HepG2 (cell line): Measurements from ENCODE around the gene PPP2R5C. TPM values are rescaled to one million over a fixed set of nuclear protein-coding genes. Genes with fewer than 3 reads are reported as not detected.

Experiments used
- BRD4 ChIP-seq: sonication (generic); formaldehyde crosslinking; IDR thresholded peaks from 2 replicates; pipeline ENCODE4 v1.4.0; 2020; ENCODE audit warnings: missing genetic modification reagents
- CBX2 ChIP-seq, 2 experiments: fragments of 200-600 bp in 1 of 2; sonication (generic); formaldehyde crosslinking in 1 of 2; IDR thresholded peaks; 2 replicates each; pipeline versions ENCODE4 v1.7.0 to v1.8.1; 2018 to 2022; ENCODE audit warnings: low read depth in 2 of 2, low read length in 1 of 2, mild to moderate bottlenecking in 1 of 2, missing genetic modification reagents in 1 of 2
- CHD2 ChIP-seq: IDR thresholded peaks from 2 replicates; pipeline ENCODE4 v1.6.1; 2011; ENCODE audit warnings: low read depth, low read length, improper control_type of control experiment
- DNMT1 ChIP-seq: sonication (generic); formaldehyde crosslinking; IDR thresholded peaks from 2 replicates; pipeline ENCODE4 v1.5.1; 2020; ENCODE audit warnings: mild to moderate bottlenecking, missing genetic modification reagents
- ELF4 ChIP-seq: sonication (generic); formaldehyde crosslinking; IDR thresholded peaks from 2 replicates; pipeline ENCODE4 v1.5.0; 2020; ENCODE audit warnings: missing genetic modification reagents, mild to moderate bottlenecking, moderate library complexity, borderline replicate concordance
- GATA4 ChIP-seq: sonication (generic); IDR thresholded peaks from 2 replicates; pipeline ENCODE4 v1.6.1; 2016; ENCODE audit warnings: antibody characterized with exemption, low read depth, borderline replicate concordance
- HNRNPLL ChIP-seq: fragments of 200-400 bp; formaldehyde crosslinking; IDR thresholded peaks from 2 replicates; pipeline ENCODE4 v1.6.1; 2017; ENCODE audit warnings: mild to moderate bottlenecking, low read depth, low read length; ENCODE audit not compliant: poor library complexity, severe bottlenecking
- KLF11 ChIP-seq: IDR thresholded peaks from 2 replicates; pipeline ENCODE4 v1.6.1; 2016; ENCODE audit warnings: missing compliant biosample characterization
- MAFG ChIP-seq: sonication (generic); formaldehyde crosslinking; IDR thresholded peaks from 2 replicates; pipeline ENCODE4 v1.5.1; 2020; ENCODE audit warnings: mild to moderate bottlenecking, missing genetic modification reagents
- PAX8 ChIP-seq: sonication (generic); formaldehyde crosslinking; IDR thresholded peaks from 2 replicates; pipeline ENCODE4 v1.8.0; 2022; ENCODE audit warnings: mild to moderate bottlenecking, missing genetic modification reagents, borderline replicate concordance
- WIZ ChIP-seq: sonication (generic); formaldehyde crosslinking; IDR thresholded peaks from 2 replicates; pipeline ENCODE4 v1.5.1; 2020; ENCODE audit warnings: mild to moderate bottlenecking, missing genetic modification reagents
- ZFP36 ChIP-seq: fragments of 150-350 bp; IDR thresholded peaks from 2 replicates; pipeline ENCODE4 v1.6.1; 2018; ENCODE audit warnings: borderline replicate concordance, low read length, low read depth; ENCODE audit not compliant: partially characterized antibody
- ZNF3 ChIP-seq: IDR thresholded peaks from 2 replicates; pipeline ENCODE4 v1.7.0; 2017; ENCODE audit warnings: inconsistent platforms
- ZNF501 ChIP-seq: sonication (generic); formaldehyde crosslinking; IDR thresholded peaks from 2 replicates; pipeline ENCODE4 v1.5.1; 2020; ENCODE audit warnings: mild to moderate bottlenecking, moderate library complexity, missing genetic modification reagents
- ZNF670 ChIP-seq: sonication (generic); formaldehyde crosslinking; IDR thresholded peaks from 2 replicates; pipeline ENCODE4 v1.8.0; 2022; ENCODE audit warnings: mild to moderate bottlenecking, missing genetic modification reagents, borderline replicate concordance
- ZNF879 ChIP-seq: sonication (generic); formaldehyde crosslinking; IDR thresholded peaks from 2 replicates; pipeline ENCODE4 v1.8.1; 2023; ENCODE audit warnings: missing genetic modification reagents
- polyA plus RNA-seq, 8 experiments: library from polyadenylated mRNA; depleted of rRNA in 3 of 8; stranded (reverse) in 7 of 8; unstranded in 1 of 8; fragments of >200 nt; fragmentation: Illumina TruSeq in 4 of 8; extraction: Trizol in 4 of 8; gene quantifications; 2 replicates each; pipeline versions ENCODE4 v1.2.1 to v1.2.3, GENCODE V29; 2011 to 2016; ENCODE audit warnings: low read depth in 4 of 8, missing spikeins in 1 of 8, mixed read lengths in 1 of 8; ENCODE audit not compliant: insufficient read depth in 1 of 8
- total RNA-seq, 5 experiments: library from RNA; depleted of rRNA; stranded (reverse); fragments of >200 nt; fragmentation: Illumina TruSeq; extraction: Trizol; gene quantifications; 2 replicates each; pipeline ENCODE4 v1.2.3, GENCODE V29; 2016; ENCODE audit warnings: low read depth in 1 of 5
- TF ChIP-seq, protein P1 (sequence below): sonication (generic); formaldehyde crosslinking; IDR thresholded peaks from 2 replicates; pipeline ENCODE4 v1.4.0; 2020; ENCODE audit warnings: low read depth, mild to moderate bottlenecking, missing genetic modification reagents
- TF ChIP-seq, protein P2 (sequence below): IDR thresholded peaks from 2 replicates; pipeline ENCODE4 v1.6.1; 2012; ENCODE audit warnings: inconsistent platforms
- TF ChIP-seq, protein P3 (sequence below): sonication (generic); formaldehyde crosslinking; IDR thresholded peaks from 2 replicates; pipeline ENCODE4 v1.4.0; 2020; ENCODE audit warnings: missing genetic modification reagents
- TF ChIP-seq, protein P4 (sequence below): sonication (generic); formaldehyde crosslinking; IDR thresholded peaks from 2 replicates; pipeline ENCODE4 v1.4.0; 2020; ENCODE audit warnings: low read depth, mild to moderate bottlenecking, missing genetic modification reagents
- TF ChIP-seq, protein P5 (sequence below): sonication (generic); formaldehyde crosslinking; IDR thresholded peaks from 2 replicates; pipeline ENCODE4 v1.4.0; 2020; ENCODE audit warnings: missing genetic modification reagents, mild to moderate bottlenecking, borderline replicate concordance

The PPP2R5C gene
- total and polyA plus RNA-seq, 2 of the 13 experiments (the other 11 are each of a cell fraction or from before 2014, with no cell fraction given) = 74.3 to 78.5 TPM

DNA sequence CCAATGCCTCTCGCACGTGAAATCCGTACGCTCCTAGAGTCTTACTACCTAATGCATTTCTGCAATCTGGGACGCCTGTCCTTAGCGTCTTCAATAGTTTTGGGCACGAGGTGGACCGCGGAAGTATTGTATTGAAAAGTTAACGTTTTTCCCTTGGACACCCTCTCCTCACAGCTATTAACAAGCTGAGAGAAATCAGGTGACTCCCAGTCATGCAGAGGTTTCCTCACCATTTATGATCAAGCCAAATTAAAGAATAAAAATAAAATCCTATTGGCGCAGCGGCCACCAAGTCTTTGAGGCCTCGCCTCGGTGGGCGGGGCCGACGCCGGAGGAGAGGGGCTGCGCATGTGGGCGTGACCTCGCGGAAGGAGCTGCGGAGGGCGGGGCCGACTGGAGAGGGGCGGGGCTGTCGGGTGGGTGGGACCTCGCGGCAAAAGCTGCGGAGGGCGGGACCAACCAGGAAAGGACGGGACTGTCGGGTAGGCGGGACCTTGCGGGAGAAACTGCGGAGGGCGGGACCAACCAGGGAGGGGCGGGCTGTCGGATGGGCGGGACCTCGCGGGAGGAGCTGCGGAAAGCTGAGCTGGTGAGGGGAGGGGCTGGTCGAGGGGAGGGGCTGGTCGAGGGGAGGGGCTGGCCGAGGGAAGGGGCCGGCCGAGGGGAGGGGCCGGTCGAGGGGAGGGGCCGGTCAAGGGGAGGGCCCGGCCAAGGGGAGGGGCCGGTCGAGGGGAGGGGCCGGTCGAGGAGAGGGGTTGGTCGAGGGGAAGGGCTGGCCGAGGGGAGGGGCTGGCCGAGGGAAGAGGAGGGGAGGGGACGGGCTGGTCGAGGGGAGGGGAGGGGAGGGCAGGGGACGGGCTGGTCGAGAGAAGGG, 1.1 kb upstream of the PPP2R5C start (continued):
- TF ChIP-seq KLF11 (CRISPR knock-in tag) = no peak
- TF ChIP-seq, protein P1, sequence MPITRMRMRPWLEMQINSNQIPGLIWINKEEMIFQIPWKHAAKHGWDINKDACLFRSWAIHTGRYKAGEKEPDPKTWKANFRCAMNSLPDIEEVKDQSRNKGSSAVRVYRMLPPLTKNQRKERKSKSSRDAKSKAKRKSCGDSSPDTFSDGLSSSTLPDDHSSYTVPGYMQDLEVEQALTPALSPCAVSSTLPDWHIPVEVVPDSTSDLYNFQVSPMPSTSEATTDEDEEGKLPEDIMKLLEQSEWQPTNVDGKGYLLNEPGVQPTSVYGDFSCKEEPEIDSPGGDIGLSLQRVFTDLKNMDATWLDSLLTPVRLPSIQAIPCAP (CRISPR knock-in tag) = no peak
- 0 out of 2 replicates have a peak, but pooled peaks have one; percentile 13 for TF ChIP-seq CHD2
- no peak for TF ChIP-seq ELF4 (CRISPR knock-in tag)
- TF ChIP-seq, protein P2, sequence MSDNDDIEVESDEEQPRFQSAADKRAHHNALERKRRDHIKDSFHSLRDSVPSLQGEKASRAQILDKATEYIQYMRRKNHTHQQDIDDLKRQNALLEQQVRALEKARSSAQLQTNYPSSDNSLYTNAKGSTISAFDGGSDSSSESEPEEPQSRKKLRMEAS = peak; percentile 84
- TF ChIP-seq, protein P3, sequence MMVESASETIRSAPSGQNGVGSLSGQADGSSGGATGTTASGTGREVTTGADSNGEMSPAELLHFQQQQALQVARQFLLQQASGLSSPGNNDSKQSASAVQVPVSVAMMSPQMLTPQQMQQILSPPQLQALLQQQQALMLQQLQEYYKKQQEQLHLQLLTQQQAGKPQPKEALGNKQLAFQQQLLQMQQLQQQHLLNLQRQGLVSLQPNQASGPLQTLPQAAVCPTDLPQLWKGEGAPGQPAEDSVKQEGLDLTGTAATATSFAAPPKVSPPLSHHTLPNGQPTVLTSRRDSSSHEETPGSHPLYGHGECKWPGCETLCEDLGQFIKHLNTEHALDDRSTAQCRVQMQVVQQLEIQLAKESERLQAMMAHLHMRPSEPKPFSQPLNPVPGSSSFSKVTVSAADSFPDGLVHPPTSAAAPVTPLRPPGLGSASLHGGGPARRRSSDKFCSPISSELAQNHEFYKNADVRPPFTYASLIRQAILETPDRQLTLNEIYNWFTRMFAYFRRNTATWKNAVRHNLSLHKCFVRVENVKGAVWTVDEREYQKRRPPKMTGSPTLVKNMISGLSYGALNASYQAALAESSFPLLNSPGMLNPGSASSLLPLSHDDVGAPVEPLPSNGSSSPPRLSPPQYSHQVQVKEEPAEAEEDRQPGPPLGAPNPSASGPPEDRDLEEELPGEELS (CRISPR knock-in tag) = no peak
- TF ChIP-seq, protein P4, sequence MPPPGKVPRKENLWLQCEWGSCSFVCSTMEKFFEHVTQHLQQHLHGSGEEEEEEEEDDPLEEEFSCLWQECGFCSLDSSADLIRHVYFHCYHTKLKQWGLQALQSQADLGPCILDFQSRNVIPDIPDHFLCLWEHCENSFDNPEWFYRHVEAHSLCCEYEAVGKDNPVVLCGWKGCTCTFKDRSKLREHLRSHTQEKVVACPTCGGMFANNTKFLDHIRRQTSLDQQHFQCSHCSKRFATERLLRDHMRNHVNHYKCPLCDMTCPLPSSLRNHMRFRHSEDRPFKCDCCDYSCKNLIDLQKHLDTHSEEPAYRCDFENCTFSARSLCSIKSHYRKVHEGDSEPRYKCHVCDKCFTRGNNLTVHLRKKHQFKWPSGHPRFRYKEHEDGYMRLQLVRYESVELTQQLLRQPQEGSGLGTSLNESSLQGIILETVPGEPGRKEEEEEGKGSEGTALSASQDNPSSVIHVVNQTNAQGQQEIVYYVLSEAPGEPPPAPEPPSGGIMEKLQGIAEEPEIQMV (CRISPR knock-in tag) = peak; percentile 56; the same call in 1 of the 2 replicates
- no peak for TF ChIP-seq ZFP36
- TF ChIP-seq GATA4 = 0 out of 2 replicates have a peak, but pooled peaks have one; percentile 23
- TF ChIP-seq HNRNPLL = peak; percentile 52
- TF ChIP-seq ZNF670 (CRISPR knock-in tag) = 0 out of 2 replicates have a peak, but pooled peaks have one; percentile 43
- no peak for TF ChIP-seq DNMT1 (CRISPR knock-in tag)
- TF ChIP-seq ZNF879 (CRISPR knock-in tag) = no peak
- no peak for TF ChIP-seq ZNF3 (CRISPR knock-in tag)
- TF ChIP-seq, protein P5, sequence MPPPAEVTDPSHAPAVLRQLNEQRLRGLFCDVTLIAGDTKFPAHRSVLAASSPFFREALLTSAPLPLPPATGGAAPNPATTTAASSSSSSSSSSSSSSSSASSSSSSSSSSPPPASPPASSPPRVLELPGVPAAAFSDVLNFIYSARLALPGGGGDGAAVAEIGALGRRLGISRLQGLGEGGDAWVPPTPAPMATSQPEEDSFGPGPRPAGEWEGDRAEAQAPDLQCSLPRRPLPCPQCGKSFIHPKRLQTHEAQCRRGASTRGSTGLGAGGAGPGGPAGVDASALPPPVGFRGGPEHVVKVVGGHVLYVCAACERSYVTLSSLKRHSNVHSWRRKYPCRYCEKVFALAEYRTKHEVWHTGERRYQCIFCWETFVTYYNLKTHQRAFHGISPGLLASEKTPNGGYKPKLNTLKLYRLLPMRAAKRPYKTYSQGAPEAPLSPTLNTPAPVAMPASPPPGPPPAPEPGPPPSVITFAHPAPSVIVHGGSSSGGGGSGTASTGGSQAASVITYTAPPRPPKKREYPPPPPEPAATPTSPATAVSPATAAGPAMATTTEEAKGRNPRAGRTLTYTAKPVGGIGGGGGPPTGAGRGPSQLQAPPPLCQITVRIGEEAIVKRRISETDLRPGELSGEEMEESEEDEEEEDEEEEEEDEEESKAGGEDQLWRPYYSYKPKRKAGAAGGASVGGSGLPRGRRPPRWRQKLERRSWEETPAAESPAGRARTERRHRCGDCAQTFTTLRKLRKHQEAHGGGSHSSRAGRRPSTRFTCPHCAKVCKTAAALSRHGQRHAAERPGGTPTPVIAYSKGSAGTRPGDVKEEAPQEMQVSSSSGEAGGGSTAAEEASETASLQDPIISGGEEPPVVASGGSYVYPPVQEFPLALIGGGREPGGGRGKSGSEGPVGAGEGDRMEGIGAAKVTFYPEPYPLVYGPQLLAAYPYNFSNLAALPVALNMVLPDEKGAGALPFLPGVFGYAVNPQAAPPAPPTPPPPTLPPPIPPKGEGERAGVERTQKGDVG = no peak
- TF ChIP-seq MAFG (CRISPR knock-in tag) = no peak
- no peak for TF ChIP-seq PAX8 (CRISPR knock-in tag)
- TF ChIP-seq BRD4 (CRISPR knock-in tag) = no peak
- no peak for TF ChIP-seq WIZ (CRISPR knock-in tag)
- no peak for TF ChIP-seq CBX2 (IDR thresholded peaks at IDR 0.05; ENCODE audit: low read depth, low read length)
- no peak for TF ChIP-seq CBX2 (CRISPR knock-in tag; IDR thresholded peaks at IDR 0.05; ENCODE audit: low read depth)
- 0 out of 2 replicates have a peak, but pooled peaks have one; percentile 42 for TF ChIP-seq ZNF501
